ENCODE results near the gene SPEG.

The SPEG gene

GRCh38 chr2:219470429-219470828, 35.8 kb downstream of the SPEG start:
- Histone ChIP-seq H3K36me3 (ENCODE audit: control insufficient read depth, low read length) (no peaks in the 10 kb centered on the region), H3K4me2 (ENCODE audit: low read length) (no peak overlapping the region), H3K4me3 (ENCODE audit: low read length) (no peak overlapping the region), H3K4me1 (ENCODE audit: control insufficient read depth, low read length) (no peaks in the 10 kb centered on the region), H3K79me2 (ENCODE audit: control insufficient read depth, low read length) (no peaks in the 10 kb centered on the region), H3F3A (ENCODE audit: control insufficient read depth, insufficient read depth) (no peaks in the 10 kb centered on the region), H3K27me3 (ENCODE audit: control insufficient read depth, low read length) (no peaks in the 10 kb centered on the region), H4K20me1 (ENCODE audit: control insufficient read depth, insufficient read depth, low read depth, low read length) (no peaks in the 10 kb centered on the region), H3K9me3 (ENCODE audit: control insufficient read depth, insufficient read depth, low read length) (no peaks in the 10 kb centered on the region), H3K27ac (ENCODE audit: low read depth, low read length) (no peak overlapping the region), H3K9me2 (replicated peaks; ENCODE audit: control insufficient read depth, low read length) (no peaks in the 10 kb centered on the region)
- TF ChIP-seq EZH2phosphoT487 (IDR thresholded peaks at IDR 0.05; ENCODE audit: borderline replicate concordance, low read length), result no peak
- no peak for TF ChIP-seq CTCF (IDR thresholded peaks at IDR 0.05; ENCODE audit: low read depth, low read length, poor library complexity, severe bottlenecking)

GRCh38 chr2:219471476-219472371, 37.1 kb downstream of the SPEG start:
- no peaks in the 10 kb centered on the region for H4K20me1 ChIP-seq (ENCODE audit: control insufficient read depth, insufficient read depth, low read depth, low read length)
- H3K4me2 ChIP-seq (ENCODE audit: low read length), result no peak overlapping the region
- no peaks in the 10 kb centered on the region for H3K27me3 ChIP-seq (ENCODE audit: control insufficient read depth, low read length)
- no peaks in the 10 kb centered on the region for H3K79me2 ChIP-seq (ENCODE audit: control insufficient read depth, low read length)
- TF ChIP-seq CTCF (IDR thresholded peaks at IDR 0.05; ENCODE audit: low read depth, low read length, poor library complexity, severe bottlenecking) (no peak), EZH2phosphoT487 (IDR thresholded peaks at IDR 0.05; ENCODE audit: borderline replicate concordance, low read length) (no peak)
- no peak overlapping the region for H3K4me3 ChIP-seq (ENCODE audit: low read length)
- H3K9me2 ChIP-seq (replicated peaks; ENCODE audit: control insufficient read depth, low read length), result no peaks in the 10 kb centered on the region
- H3K27ac ChIP-seq (ENCODE audit: low read depth, low read length), result no peak overlapping the region
- no peaks in the 10 kb centered on the region for H3K9me3 ChIP-seq (ENCODE audit: control insufficient read depth, insufficient read depth, low read length)
- no peaks in the 10 kb centered on the region for H3F3A ChIP-seq (ENCODE audit: control insufficient read depth, insufficient read depth)
- H3K36me3 ChIP-seq (ENCODE audit: control insufficient read depth, low read length), result no peaks in the 10 kb centered on the region
- no peaks in the 10 kb centered on the region for H3K4me1 ChIP-seq (ENCODE audit: control insufficient read depth, low read length)

GRCh38 chr2:219472629-219473187, 38.1 kb downstream of the SPEG start:
- Histone ChIP-seq H4K20me1 (ENCODE audit: control insufficient read depth, insufficient read depth, low read depth, low read length) (no peaks in the 10 kb centered on the region), H3K36me3 (ENCODE audit: control insufficient read depth, low read length) (no peaks in the 10 kb centered on the region), H3K4me1 (ENCODE audit: control insufficient read depth, low read length) (no peaks in the 10 kb centered on the region), H3K79me2 (ENCODE audit: control insufficient read depth, low read length) (no peaks in the 10 kb centered on the region), H3K27ac (ENCODE audit: low read depth, low read length) (no peak overlapping the region), H3F3A (ENCODE audit: control insufficient read depth, insufficient read depth) (no peaks in the 10 kb centered on the region), H3K27me3 (ENCODE audit: control insufficient read depth, low read length) (no peaks in the 10 kb centered on the region), H3K4me2 (ENCODE audit: low read length) (no peak overlapping the region), H3K9me3 (ENCODE audit: control insufficient read depth, insufficient read depth, low read length) (no peaks in the 10 kb centered on the region), H3K9me2 (replicated peaks; ENCODE audit: control insufficient read depth, low read length) (no peaks in the 10 kb centered on the region), H3K4me3 (ENCODE audit: low read length) (no peak overlapping the region)
- TF ChIP-seq EZH2phosphoT487 (IDR thresholded peaks at IDR 0.05; ENCODE audit: borderline replicate concordance, low read length) (no peak), CTCF (IDR thresholded peaks at IDR 0.05; ENCODE audit: low read depth, low read length, poor library complexity, severe bottlenecking) (no peak)

Measured in DOHH2 (cell line).